Measurements from ENCODE around the gene NPM1.
A peak's percentile ranks its signal among the peaks of the same experiment; 100 is the strongest.
"Not testable (repeated sequence)": the region's sequence is repeated elsewhere in the genome, so short reads cannot be mapped to it uniquely, and the experiment has no call there.

The NPM1 gene

DNA sequence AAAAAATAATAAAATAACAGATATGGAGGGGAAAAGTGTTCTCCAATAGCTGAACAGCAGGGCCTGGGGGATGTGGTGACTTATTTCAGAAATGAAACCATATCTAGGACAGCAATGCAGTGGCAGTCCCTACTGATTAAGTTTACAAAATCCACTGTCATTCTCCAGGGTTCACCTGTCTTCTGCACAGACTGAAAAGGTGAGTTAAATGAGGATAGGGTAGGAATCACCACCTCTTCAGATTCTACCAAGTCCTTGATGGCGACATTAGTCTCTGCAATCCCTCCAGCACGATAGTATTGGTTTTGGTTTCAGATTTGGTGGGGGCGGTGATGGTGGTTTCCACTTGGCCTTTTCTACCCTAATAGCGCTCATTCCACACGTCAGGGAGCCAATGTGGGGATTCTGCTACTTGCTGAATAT, 32.3 kb upstream of the NPM1 start:
- TF ChIP-seq, protein P1, sequence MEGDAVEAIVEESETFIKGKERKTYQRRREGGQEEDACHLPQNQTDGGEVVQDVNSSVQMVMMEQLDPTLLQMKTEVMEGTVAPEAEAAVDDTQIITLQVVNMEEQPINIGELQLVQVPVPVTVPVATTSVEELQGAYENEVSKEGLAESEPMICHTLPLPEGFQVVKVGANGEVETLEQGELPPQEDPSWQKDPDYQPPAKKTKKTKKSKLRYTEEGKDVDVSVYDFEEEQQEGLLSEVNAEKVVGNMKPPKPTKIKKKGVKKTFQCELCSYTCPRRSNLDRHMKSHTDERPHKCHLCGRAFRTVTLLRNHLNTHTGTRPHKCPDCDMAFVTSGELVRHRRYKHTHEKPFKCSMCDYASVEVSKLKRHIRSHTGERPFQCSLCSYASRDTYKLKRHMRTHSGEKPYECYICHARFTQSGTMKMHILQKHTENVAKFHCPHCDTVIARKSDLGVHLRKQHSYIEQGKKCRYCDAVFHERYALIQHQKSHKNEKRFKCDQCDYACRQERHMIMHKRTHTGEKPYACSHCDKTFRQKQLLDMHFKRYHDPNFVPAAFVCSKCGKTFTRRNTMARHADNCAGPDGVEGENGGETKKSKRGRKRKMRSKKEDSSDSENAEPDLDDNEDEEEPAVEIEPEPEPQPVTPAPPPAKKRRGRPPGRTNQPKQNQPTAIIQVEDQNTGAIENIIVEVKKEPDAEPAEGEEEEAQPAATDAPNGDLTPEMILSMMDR (conservative IDR thresholded peaks at IDR 0.05; ENCODE audit: control insufficient read depth, insufficient read depth, low read depth, low read length) = no peak
- H3K4me3 ChIP-seq (ENCODE audit: control insufficient read depth, low read depth, low read length) = no peak overlapping the region
- no peak for DNase-seq (ENCODE audit: low read depth)

DNA sequence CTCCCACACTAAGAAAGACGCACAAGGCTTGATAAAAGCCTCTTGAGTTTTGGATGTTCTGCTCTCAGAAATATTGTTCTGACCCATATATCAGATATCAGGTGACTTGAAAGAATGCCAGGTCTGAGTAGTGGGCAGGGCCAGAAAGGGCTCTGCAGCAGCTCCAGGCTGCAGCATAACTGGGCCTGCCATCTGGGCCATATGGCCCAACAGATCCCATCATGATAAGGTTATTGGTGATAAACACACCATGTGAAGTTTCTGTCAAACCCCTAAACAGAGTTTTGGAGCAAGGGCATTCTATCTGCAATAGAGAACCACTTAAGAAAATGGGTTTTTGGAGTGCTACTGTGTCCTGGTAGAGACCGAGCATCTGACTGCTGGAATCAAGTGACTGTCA, 29.8 kb upstream of the NPM1 start:
- TF ChIP-seq, protein P1 (conservative IDR thresholded peaks at IDR 0.05; ENCODE audit: control insufficient read depth, insufficient read depth, low read depth, low read length) = no peak
- no peak for DNase-seq (ENCODE audit: low read depth)
- no peak overlapping the region for H3K4me3 ChIP-seq (ENCODE audit: control insufficient read depth, low read depth, low read length)

DNA sequence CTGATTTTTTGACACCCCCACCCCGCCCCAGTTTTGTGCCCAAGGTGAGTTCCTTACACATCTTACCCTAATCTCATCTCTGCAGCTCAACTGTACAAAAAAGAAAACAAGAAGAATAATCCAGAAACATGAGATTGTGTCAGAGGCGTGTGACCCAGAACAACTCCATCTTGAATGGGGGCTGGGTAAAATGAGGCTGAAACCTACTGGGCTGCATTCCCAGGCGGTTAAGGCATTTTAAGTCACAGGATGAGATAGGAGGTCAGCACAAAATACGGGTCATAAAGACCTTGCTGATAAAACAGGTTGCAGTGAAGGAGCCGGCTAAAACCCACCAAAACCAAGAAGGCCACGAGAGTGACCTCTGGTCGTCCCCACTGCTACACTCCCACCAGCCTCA, 26.5 kb upstream of the NPM1 start:
- H3K4me3 ChIP-seq (ENCODE audit: control insufficient read depth, low read depth, low read length); DNase-seq (ENCODE audit: low read depth): not testable (repeated sequence)

DNA sequence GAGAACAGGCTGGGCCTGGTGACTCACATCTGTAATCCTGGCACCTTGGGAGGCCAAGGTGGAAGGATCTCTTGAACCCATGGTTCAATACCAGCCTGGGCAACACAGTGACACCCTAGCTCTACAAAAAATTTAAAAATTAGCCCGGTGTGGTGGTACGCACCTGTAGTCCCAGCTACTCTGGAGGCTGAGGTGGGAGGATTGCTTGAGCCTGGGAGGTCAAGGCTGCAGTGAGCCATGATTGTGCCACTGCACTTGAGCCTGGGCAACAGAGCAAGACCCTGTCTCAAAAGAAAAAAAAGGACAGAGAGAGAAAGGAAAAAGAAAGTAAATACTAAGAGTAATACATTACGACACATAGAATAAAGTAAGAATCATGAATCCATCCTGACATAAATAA, 24.4 kb upstream of the NPM1 start:
- not testable (repeated sequence) for H3K4me3 ChIP-seq (ENCODE audit: control insufficient read depth, low read depth, low read length); DNase-seq (ENCODE audit: low read depth)

DNA sequence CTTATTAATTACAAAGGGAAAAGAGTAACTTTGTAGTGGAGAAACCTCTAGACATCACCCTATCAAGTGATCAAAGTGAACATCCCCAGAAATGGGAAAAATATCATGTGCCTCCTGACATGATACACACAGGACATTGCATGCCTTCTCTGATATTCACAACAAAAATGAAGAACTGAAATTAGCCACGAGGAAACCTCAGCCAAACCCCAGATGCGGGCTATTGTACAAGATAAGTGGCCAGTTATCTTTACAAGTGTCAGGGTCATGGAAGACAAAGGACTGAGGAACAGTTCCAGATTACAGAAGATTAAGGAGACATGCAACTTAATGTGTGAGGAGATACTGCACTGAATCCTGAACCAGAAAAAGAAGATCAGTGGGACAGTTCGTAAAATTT, 23.8 kb upstream of the NPM1 start:
- H3K4me3 ChIP-seq (ENCODE audit: control insufficient read depth, low read depth, low read length) = no peak overlapping the region
- TF ChIP-seq, protein P1 (conservative IDR thresholded peaks at IDR 0.05; ENCODE audit: control insufficient read depth, insufficient read depth, low read depth, low read length) = no peak
- no peak for DNase-seq (ENCODE audit: low read depth)

DNA sequence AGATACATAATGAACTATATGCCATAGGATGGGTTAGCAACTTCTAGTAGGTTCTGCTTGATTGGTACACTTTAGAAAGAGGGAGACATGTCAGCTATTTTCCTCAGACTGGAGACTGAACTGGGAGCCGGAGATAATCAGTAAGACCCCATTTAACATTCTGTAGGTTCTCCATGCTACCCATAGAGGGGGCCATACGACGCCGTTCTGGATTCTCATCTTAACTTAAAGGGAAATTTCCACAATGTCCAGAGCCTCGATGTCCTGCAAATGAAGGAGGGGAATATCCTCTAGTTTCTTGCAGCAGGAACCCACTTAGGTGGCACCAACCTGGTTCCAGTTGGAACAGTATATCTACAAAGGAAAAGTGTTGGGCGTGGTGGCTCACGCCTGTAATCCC, 22.3 kb upstream of the NPM1 start:
- TF ChIP-seq, protein P1 (conservative IDR thresholded peaks at IDR 0.05; ENCODE audit: control insufficient read depth, insufficient read depth, low read depth, low read length) = peak; percentile 44
- no peak overlapping the region for H3K4me3 ChIP-seq (ENCODE audit: control insufficient read depth, low read depth, low read length)
- DNase-seq (ENCODE audit: low read depth) = peak; percentile 24

DNA sequence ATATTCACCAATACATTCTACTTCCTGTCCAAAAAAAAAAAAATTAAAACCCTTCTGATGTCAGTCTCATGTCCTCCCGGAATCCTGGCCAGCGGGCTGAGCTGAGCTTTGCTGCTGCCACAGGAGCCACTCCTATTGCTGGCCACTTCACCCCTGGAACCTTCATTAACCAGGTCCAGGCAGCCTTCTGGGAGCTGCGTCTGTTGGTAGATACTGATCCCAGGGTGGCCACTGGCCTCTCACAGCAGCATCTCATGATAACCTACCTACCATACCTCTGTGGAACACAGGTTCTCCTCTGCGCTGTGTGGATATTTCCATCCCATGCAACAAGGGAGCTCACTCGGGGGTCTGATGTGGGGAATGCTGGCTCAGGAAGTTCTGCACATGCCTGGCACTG, 21.0 kb upstream of the NPM1 start:
- no peak overlapping the region for H3K4me3 ChIP-seq (ENCODE audit: control insufficient read depth, low read depth, low read length)
- TF ChIP-seq, protein P1 (conservative IDR thresholded peaks at IDR 0.05; ENCODE audit: control insufficient read depth, insufficient read depth, low read depth, low read length) = no peak
- no peak for DNase-seq (ENCODE audit: low read depth)

Measured in fibroblast of mammary gland (primary cell).